ENCODE measurements around the gene COTL1. TPM values are rescaled to one million over a fixed set of nuclear protein-coding genes. Genes with fewer than 3 reads are reported as not detected.

The COTL1 gene, protein sequence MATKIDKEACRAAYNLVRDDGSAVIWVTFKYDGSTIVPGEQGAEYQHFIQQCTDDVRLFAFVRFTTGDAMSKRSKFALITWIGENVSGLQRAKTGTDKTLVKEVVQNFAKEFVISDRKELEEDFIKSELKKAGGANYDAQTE
- total RNA-seq (2014; rRNA removed; shearing (Covaris generic)) = 34.6 and 46.3 TPM in 2 replicates
- 23.6 and 35.3 TPM in 2 replicates for polyA plus RNA-seq (2014; cell fraction: nucleus; rRNA removed)

DNA sequence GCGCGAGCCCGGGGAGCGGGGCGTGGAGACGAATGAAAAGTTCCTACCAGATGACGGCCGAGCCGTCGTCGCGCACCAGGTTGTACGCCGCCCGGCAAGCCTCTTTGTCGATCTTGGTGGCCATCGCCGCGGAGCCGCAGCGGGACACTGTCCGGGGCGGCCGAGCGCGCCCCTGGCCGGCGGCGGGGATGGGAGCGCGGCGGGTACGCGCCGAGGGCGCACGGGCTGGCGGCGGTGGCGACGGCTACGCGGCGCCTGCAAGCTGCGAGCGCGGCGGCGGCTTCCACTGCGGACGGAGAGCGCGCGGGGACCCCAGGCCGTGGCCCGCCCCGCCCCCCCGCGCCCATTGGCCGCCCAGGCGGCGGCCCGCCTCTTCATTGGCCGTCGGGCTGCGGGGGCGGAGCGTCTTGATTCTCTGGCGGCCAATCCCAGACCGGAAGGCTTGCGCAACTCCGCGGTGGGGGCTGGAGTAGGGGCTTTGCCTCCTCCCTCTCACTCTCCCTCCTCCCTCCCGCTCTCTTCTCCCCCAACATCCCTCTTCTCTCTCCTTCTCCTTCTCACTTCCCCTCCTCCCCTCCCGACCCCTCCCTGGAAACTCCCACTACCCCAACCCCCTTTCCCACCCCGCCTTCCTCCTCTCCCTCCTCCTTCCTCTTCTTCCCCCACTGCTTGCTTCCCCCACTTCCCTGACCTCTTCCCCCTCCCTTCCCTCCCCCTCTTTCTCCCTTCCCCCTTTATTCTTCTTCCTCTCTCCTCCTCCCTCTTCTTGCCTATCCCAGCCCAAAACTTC is at the start of gene COTL1:
COTL1 (minus strand) TSS at position 288 of the 790 bp plus-strand sequence; CDS start at position 124, 164 bp downstream.
- DNase-seq (ENCODE audit: extremely low read depth, low read depth) = peak; percentile 88

- no peak for DNase-seq (ENCODE audit: extremely low read depth, low read depth)
Observed at GRCh38 chr16:84665843-84666242, 48.0 kb upstream of the COTL1 start.

- no peak for DNase-seq (ENCODE audit: extremely low read depth, low read depth)
Observed at GRCh38 chr16:84665359-84665758, 47.5 kb upstream of the COTL1 start.

DNA sequence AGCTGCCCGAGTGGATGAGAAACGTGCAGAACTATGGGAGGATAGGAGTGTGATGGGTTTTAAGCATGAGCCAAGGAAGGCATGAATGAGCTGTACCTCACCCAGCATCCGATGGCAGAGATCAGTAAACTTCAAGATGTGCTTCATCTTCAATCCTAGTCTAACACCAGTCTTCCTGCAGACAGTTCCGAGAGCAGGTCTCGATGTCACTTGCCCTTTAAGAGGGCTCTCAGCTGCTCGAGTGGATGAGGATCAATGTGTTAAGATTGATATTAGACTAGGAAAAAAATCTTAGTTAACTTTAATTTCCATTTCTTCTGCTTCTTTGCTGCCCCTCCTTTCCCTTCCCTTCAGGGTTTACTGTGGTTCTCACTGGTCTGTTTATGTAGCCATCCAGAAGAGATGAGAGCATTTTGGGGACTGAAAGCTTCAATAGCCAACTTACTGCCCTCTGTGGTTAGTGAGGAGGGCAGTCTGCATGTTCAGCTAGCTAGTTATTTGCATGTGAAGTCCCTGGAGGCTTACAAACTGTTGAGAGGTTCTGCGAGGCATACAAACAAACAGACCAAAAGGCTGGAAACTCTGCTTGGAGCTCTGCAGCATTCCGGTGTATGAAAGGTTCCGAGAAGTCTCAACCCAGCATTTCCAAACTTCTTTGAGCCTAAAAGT is 45.7 kb upstream of the COTL1 start:
- no peak for DNase-seq (ENCODE audit: extremely low read depth, low read depth)

- DNase-seq (ENCODE audit: extremely low read depth, low read depth) = no peak
Observed at GRCh38 chr16:84662471-84662870, 44.6 kb upstream of the COTL1 start.

GRCh38 chr16:84661418-84662060 is 43.7 kb upstream of the COTL1 start:
- DNase-seq (ENCODE audit: extremely low read depth, low read depth) = no peak

GRCh38 chr16:84660973-84661372 is 43.1 kb upstream of the COTL1 start:
- DNase-seq (ENCODE audit: extremely low read depth, low read depth) = no peak

DNA sequence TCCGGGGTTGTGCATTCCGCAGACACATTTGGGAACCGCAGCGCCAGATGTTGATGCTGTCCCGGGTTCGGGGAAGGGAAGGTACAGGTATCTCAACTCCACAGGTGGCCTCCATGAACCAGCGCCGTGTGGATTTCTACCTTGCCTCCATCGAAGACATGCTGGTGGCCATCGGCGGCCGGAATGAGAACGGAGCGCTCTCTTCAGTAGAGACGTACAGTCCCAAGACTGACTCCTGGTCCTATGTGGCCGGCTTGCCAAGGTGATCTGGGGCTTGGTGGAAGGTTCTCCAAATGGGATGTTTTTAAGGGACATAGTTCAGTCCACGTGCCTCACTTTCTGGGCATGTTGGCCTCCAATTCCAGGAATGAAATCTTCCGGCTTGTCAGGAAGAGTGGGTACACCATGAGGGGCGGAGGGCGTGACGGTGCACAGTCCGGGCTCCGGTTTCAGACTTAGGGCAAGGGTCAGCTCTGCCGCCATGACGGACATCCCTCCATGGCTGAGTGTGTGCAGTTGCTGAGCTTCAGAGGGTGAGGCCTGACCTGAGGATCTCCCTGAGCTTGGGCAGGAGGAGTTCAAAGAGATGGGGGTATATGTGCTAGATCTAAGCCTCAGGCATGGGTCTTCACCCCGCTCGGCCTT is 41.9 kb upstream of the COTL1 start:
- DNase-seq (ENCODE audit: extremely low read depth, low read depth) = no peak

DNA sequence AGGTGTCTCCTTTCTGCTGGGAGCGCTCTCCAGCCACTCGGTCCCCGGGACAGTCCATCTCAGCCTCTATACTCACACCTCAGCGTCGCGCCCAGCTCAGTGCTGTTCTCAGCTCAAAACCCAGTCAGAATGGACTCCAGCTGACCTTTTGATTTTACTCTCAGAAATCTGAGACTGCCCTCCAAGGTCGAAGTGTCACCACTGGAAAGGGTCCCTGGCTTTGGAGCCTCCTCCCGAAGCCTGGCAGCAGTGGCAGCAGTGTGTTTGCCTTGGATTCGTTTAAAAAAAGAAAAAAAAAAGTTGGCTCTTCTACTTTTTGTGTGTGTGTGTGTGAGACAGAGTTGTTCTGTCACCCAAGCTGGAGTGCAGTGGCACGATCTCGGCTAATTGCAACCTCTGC is 40.8 kb upstream of the COTL1 start:
- no peak for DNase-seq (ENCODE audit: extremely low read depth, low read depth)

DNA sequence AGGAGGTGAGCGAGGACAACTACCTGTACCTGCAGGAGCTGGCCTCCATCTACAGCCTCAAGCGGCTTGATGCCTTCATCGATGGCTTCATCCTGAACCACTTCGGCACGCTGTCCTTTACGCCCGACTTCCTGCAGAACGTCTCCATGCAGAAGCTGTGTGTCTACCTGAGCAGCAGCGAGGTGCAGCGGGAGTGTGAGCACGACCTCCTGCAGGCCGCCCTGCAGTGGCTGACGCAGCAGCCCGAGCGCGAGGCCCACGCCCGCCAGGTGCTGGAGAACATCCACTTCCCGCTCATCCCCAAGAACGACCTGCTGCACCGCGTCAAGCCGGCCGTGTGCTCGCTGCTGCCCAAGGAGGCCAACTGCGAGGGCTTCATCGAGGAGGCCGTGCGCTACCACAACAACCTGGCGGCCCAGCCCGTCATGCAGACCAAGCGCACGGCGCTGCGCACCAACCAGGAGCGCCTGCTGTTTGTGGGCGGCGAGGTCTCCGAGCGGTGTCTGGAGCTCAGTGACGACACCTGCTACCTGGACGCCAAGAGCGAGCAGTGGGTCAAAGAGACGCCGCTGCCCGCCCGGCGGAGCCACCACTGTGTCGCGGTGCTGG is 39.5 kb upstream of the COTL1 start:
- DNase-seq (ENCODE audit: extremely low read depth, low read depth) = no peak

- no peak for DNase-seq (ENCODE audit: extremely low read depth, low read depth)
Observed at GRCh38 chr16:84656649-84657048, 38.8 kb upstream of the COTL1 start.

GRCh38 chr16:84654998-84655397 is 37.1 kb upstream of the COTL1 start:
- DNase-seq (ENCODE audit: extremely low read depth, low read depth) = no peak

DNA sequence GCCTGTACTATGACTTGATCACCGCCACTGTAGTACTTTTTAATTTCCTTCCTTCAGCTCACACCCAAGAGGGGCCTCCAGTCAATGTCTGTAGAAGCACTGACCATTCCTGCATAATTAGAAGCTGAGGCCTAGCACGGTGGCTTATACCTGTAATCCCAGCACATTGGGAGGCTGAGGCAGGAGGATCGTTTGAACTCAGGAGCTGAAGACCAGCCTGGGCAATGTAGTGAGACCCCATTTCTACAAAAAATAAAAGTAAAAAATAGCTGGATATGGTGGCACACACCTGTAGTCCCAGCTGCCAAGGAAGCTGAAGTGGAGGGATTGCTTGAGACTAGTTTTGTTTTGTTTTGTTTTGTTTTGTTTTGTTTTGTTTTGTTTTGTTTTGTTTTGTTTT is 36.4 kb upstream of the COTL1 start:
- DNase-seq (ENCODE audit: extremely low read depth, low read depth) = no peak

GRCh38 chr16:84652566-84652965 is 34.7 kb upstream of the COTL1 start:
- DNase-seq (ENCODE audit: extremely low read depth, low read depth) = no peak

DNA sequence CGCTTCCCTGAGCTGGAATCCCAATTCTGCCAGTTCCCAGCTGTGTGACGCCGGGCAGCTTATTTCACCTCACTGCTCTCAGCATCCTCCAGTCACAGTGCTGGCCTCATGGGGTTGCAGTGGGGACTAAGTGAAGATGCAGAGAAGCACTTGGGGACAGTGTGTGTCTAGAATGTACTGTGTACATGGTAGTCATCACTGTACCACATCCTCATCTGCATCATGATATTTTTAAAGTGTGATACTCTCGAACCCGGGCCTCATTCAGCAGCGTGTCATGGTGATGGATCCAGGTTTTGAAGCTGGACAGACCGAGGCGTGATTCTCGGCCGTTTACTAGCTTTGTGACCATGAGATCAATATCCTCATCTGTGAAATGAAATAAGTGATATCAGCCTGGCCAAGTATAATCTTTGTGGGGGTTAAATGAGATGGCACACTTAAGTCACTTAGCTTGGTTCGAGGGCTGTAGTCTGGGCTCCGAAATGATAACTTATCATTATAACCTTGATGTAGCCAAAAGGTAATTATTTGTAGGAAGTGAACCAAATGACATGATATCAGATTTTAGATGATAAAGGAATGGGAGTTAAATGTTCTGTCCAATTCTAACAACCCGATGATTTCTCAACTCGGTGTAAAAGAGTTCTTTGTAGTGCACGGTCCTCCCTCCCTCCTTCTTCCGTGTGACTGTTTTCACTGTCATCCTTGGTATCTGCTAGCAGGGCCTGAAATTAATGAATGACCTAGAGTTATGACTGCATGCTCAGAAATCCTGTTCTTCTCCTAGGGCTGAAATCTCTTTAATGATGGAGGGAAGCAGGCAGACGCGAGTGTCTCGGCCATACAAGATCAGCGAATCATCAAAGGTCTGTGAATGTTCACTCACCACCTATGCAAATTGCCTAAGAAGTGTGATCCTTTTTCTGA is 32.4 kb upstream of the COTL1 start:
- no peak for DNase-seq (ENCODE audit: extremely low read depth, low read depth)

DNA sequence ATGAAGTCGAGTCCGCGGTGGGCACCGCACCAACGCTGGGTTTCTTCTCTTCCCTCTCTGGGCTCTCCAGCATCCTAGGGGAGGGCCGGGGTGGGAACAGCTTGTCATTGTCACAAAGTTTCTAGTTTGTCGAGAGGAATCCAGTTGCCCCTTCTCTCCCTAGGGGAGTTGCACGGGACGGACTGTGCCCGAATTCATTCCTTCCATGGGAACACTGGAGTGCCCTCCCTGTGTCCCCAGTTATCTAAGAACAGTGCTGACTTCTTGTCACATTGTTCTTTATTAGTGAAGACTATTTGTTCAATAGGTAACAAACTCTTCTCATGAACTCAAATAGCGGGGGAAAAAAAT is 31.6 kb upstream of the COTL1 start:
- no peak for DNase-seq (ENCODE audit: extremely low read depth, low read depth)

GRCh38 chr16:84648595-84649510 is 31.0 kb upstream of the COTL1 start:
- DNase-seq (ENCODE audit: extremely low read depth, low read depth) = no peak
